Uterus (tissue), 2 donors: ENCODE data around the gene RCN1.

Experiments
- CTCF ChIP-seq, 4 experiments: fragments of 200-600 bp in 2 of 4; fragments of 450-650 bp in 2 of 4; sonication (generic) in 2 of 4; IDR thresholded peaks; one replicate each; pipeline ENCODE4 v1.5.1; 2016 to 2019; ENCODE audit warnings: antibody characterized with exemption in 4 of 4, mild to moderate bottlenecking in 2 of 4, moderate library complexity in 1 of 4
- POLR2A ChIP-seq, 2 donors: fragments of 450-650 bp; IDR thresholded peaks; one replicate each; pipeline ENCODE4 v1.6.1; 2016; ENCODE audit warnings: antibody characterized with exemption in 2 of 2, mild to moderate bottlenecking in 1 of 2, moderate library complexity in 1 of 2

DNA sequence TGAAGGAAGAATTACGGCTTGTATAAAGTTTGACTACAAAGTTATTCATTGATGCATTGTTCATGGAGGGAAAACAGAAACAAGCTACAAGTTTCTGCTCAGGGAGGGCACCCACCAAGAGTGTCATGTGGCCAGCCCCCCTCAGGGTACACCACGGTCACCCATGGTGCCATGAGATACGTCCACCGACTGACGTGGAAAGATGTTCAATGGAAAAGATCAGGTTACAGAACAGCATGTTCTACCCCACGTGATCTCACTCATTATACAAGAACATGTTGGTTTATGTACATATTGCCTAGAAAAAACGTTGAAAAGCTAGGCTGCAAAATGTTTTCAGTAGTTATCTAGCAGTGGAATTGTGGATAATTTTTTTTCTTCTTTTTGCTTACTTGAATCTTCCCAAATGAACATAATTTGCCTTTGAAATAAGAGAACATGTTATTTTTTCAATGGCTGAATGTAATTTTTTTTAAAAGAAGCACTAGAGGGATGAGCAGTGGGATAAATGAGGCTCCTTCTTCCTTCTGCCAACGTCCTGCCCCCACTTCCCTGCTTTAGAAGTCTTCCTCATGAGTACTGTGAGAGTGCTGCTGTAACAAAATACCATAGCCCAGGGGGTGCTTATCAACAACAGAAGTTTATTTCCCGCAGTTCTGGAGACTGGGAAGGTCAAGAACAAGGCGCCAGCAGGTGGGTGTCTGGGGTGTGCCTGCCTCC is 22.5 kb downstream of the RCN1 start:
- no peak for TF ChIP-seq CTCF (IDR thresholded peaks at IDR 0.05)
- TF ChIP-seq POLR2A (IDR thresholded peaks at IDR 0.05), result no peak
